Gastroesophageal sphincter (tissue), 4 donors: ENCODE data around the gene CDYL. TPM values are rescaled to one million over a fixed set of nuclear protein-coding genes. Genes with fewer than 3 reads are reported as not detected.

Source experiments
- ATAC-seq: fragments of 150-250 bp; one replicate; pipeline ENCODE4 v1.9.1; 2016; ENCODE audit warnings: mild to moderate bottlenecking, moderate library complexity
- H3K27ac ChIP-seq, 4 donors: fragments of 200-600 bp; sonication (generic) in 3 of 4; 1 replicate in 3 of 4; 2 replicates in 1 of 4; pipeline ENCODE4 v1.5.1; 2016 to 2019
- H3K27me3 ChIP-seq: fragments of 200-600 bp; sonication (generic); one replicate; pipeline ENCODE4 v1.5.1; 2019
- H3K36me3 ChIP-seq, 2 donors: fragments of 200-600 bp; sonication (generic); one replicate each; pipeline ENCODE4 v1.5.1; 2019; ENCODE audit warnings: control low read depth in 1 of 2
- H3K4me1 ChIP-seq, 3 donors: fragments of 200-600 bp; sonication (generic); 1 replicate in 2 of 3; 2 replicates in 1 of 3; pipeline ENCODE4 v1.5.1; 2016 to 2019; ENCODE audit warnings: control low read depth in 2 of 3
- H3K4me3 ChIP-seq, 2 donors: fragments of 200-600 bp; sonication (generic); one replicate each; pipeline ENCODE4 v1.5.1; 2019; ENCODE audit warnings: mild to moderate bottlenecking in 1 of 2, moderate library complexity in 1 of 2
- H3K9me3 ChIP-seq, 3 donors: fragments of 200-600 bp; sonication (generic); one replicate each; pipeline ENCODE4 v1.5.1; 2017 to 2019; ENCODE audit warnings: control low read depth in 2 of 3
- CTCF ChIP-seq, 4 experiments: fragments of 200-600 bp in 2 of 4; fragments of 450-650 bp in 2 of 4; sonication (generic) in 1 of 4; IDR thresholded peaks; one replicate each; pipeline ENCODE4 v1.5.1; 2017 to 2019; ENCODE audit warnings: antibody characterized with exemption in 4 of 4, mild to moderate bottlenecking in 2 of 4, moderate library complexity in 2 of 4
- EP300 ChIP-seq: sonication (generic); formaldehyde crosslinking; IDR thresholded peaks from one replicate; pipeline ENCODE4 v1.6.1; 2017; ENCODE audit warnings: antibody characterized with exemption, mild to moderate bottlenecking
- POLR2A ChIP-seq, 2 donors: fragments of 450-650 bp; IDR thresholded peaks; one replicate each; pipeline ENCODE4 v1.6.1; 2017; ENCODE audit warnings: antibody characterized with exemption in 2 of 2, mild to moderate bottlenecking in 2 of 2, moderate library complexity in 1 of 2
- POLR2AphosphoS5 ChIP-seq: sonication (generic); formaldehyde crosslinking; IDR thresholded peaks from one replicate; pipeline ENCODE4 v1.6.1; 2017; ENCODE audit warnings: antibody characterized with exemption
- WGBS, 2 donors: methylation state at CpG; one replicate each; pipeline ENCODE4 v1.1.5; 2018; ENCODE audit warnings: low coverage in 1 of 2; 5-methylcytosine and 5-hydroxymethylcytosine counted together
- total RNA-seq, 4 donors: library from RNA; depleted of rRNA; stranded (reverse); fragments of >200 nt; gene quantifications; one replicate each; pipeline ENCODE4 v1.1.0, GENCODE V29; 2016

Gene CDYL
- total RNA-seq, 4 donors from 2014 or later, result 32.0 to 68.3 (median 54.0) TPM

DNA sequence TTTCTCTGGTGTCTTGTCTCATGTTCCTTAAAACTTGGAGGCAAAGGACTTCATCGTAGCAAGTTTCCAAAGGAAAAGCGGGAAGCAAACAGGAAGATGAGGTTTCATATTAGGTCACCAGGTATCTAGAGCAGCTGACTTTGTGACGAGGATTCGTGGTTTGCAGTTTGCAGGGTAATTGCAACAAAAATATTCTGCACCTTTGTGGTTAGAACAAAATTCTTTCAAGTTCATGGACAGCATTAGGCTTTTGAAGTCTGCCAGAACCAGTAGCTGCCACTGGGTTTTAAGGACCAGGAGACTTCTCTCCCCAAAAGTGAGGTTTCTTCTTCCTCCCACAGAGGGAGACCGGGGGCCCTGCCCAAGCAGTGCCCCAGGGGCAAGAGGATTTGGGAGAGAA, 164.2 kb downstream of the CDYL start:
- peaks cover 11 to 24% (median 18%) of the 10 kb centered on the region in 3 donors for H3K4me1 ChIP-seq
- H3K9me3 ChIP-seq, result no peaks in the 10 kb centered on the region
- WGBS, 2 donors, result 83 to 100% methylated on average over 1 to 4 of the region's 5 CpGs
- no peak for ATAC-seq
- no peak overlapping the region for H3K27ac ChIP-seq
- H3K4me3 ChIP-seq, result no peak overlapping the region
- H3K36me3 ChIP-seq, result peaks cover 0 to 22% of the 10 kb centered on the region in 2 donors
- TF ChIP-seq POLR2AphosphoS5, result no peak
- no peak for TF ChIP-seq CTCF (IDR thresholded peaks at IDR 0.05)
- TF ChIP-seq EP300, result no peak
- no peak for TF ChIP-seq POLR2A (IDR thresholded peaks at IDR 0.05)
- no peaks in the 10 kb centered on the region for H3K27me3 ChIP-seq

DNA sequence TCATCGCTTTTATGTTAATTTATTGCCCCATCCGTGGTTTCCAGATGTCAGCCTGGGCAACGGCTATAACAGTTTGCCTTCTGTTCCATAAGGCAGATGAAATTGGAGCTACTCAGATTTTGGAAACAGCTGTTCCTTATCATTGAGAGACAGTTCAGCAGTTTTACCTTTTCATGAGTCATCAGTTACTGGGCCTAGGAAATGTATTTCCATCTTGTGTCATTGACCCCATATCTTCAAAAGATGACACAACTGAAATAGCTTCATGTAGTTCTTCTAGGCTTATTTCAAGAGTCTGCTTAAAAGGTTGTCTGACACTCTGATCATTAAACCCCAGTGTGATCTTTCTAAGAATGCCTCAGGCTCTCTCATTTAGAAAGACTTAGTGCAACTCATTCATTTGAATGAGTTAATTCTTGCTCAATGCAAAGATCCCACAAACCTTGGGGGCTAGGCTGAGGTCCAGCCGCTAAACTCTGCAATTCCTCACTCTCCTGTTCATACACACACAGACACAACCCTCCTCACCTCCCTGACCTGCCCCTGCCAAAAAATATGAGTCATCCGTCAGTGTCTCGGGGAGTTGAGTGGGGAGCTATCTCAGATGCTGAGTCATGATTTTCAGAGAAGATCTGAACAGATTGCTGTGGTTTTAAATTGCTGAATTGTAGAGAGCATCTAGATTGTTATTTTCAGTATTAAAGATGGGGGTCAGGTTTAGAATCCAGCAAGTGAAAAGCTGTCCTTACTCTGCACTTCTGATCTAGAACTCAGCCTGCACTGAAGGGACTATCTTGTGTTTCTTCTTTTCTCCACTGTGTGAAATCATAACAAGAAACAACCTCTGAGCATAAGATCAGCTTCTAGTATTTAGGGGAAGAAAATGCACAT, 165.8 kb downstream of the CDYL start:
- no peak for TF ChIP-seq CTCF (IDR thresholded peaks at IDR 0.05)
- no peak for TF ChIP-seq POLR2AphosphoS5
- TF ChIP-seq EP300, result no peak
- no peak for TF ChIP-seq POLR2A (IDR thresholded peaks at IDR 0.05)
- Histone ChIP-seq H3K27me3 (no peaks in the 10 kb centered on the region), H3K4me1 (peaks cover 11 to 18% (median 18%) of the 10 kb centered on the region in 3 donors), H3K36me3 (peaks cover 0 to 32% of the 10 kb centered on the region in 2 donors), H3K4me3 (no peak overlapping the region), H3K27ac (no peak overlapping the region), H3K9me3 (no peaks in the 10 kb centered on the region)
- peak; percentile 89 for ATAC-seq
- WGBS, 2 donors, result 29 to 42% methylated on average over 6 of the region's 6 CpGs

GRCh38 chr6:4942673-4943009, 166.4 kb downstream of the CDYL start:
- H3K4me1 ChIP-seq, result peaks cover 11 to 18% (median 18%) of the 10 kb centered on the region in 3 donors
- no peak overlapping the region for H3K4me3 ChIP-seq
- no peaks in the 10 kb centered on the region for H3K27me3 ChIP-seq
- peaks cover 0 to 38% of the 10 kb centered on the region in 2 donors for H3K36me3 ChIP-seq
- ATAC-seq, result no peak
- TF ChIP-seq POLR2AphosphoS5 (no peak), CTCF (IDR thresholded peaks at IDR 0.05) (no peak), POLR2A (IDR thresholded peaks at IDR 0.05) (no peak), EP300 (no peak)
- H3K27ac ChIP-seq, result peak overlapping the region in 1 of 4 donors; percentile 31
- H3K9me3 ChIP-seq, result no peaks in the 10 kb centered on the region
- 40 to 64% methylated on average over 1 to 4 of the region's 4 CpGs for WGBS, 2 donors

DNA sequence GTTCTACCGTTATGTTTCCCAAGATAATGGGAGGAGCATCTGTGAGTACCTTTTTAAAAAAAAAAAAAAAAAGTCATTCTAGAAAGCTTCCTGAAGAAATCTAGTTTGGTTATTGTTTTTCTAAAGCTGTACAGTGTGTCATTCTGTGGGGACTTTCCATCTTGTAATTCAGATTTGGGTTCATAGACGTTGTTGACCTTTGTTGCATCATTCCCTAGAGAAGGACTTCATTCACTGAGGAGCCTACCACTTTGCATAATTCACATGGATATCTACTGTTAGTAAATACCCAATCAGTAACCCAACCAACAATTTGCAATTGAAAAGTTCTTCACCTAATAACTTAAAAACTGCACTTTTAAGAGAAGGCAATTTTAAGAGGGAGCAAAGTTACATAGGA, 167.5 kb downstream of the CDYL start:
- Histone ChIP-seq H3K4me3 (no peak overlapping the region), H3K27ac (no peak overlapping the region), H3K27me3 (no peaks in the 10 kb centered on the region), H3K36me3 (peaks cover 0 to 49% of the 10 kb centered on the region in 2 donors), H3K4me1 (peaks cover 11 to 18% (median 18%) of the 10 kb centered on the region in 3 donors), H3K9me3 (no peaks in the 10 kb centered on the region)
- TF ChIP-seq EP300 (no peak), POLR2AphosphoS5 (no peak), CTCF (IDR thresholded peaks at IDR 0.05) (no peak), POLR2A (IDR thresholded peaks at IDR 0.05) (no peak)
- no peak for ATAC-seq
- 60 to 61% methylated on average over 2 of the region's 2 CpGs for WGBS, 2 donors

- no peak overlapping the region for H3K4me3 ChIP-seq
- ATAC-seq, result no peak
- H3K4me1 ChIP-seq, result peaks cover 11 to 18% (median 18%) of the 10 kb centered on the region in 3 donors
- TF ChIP-seq POLR2A (IDR thresholded peaks at IDR 0.05), result no peak
- no peak for TF ChIP-seq POLR2AphosphoS5
- no peak for TF ChIP-seq EP300
- no peak for TF ChIP-seq CTCF (IDR thresholded peaks at IDR 0.05)
- WGBS, 2 donors, result 90 to 100% methylated on average over 3 to 4 of the region's 8 CpGs
- no peaks in the 10 kb centered on the region for H3K27me3 ChIP-seq
- peaks cover 0 to 55% of the 10 kb centered on the region in 2 donors for H3K36me3 ChIP-seq
- no peaks in the 10 kb centered on the region for H3K9me3 ChIP-seq
- no peak overlapping the region for H3K27ac ChIP-seq
These were observed 168.1 kb downstream of the CDYL start for GRCh38 chr6:4944325-4944724.
